Inflammatory macrophage (primary cell): ENCODE data around the gene CHAC1.
A peak's percentile ranks its signal among the peaks of the same experiment; 100 is the strongest.

Experiments used
- DNase-seq, 2 donors: peaks; one replicate each; pipeline ENCODE4 v3.0.0-alpha.2; 2020 to 2022

Gene CHAC1

GRCh38 chr15:40925495-40925862 is 27.8 kb upstream of the CHAC1 start:
- no peak for DNase-seq

DNA sequence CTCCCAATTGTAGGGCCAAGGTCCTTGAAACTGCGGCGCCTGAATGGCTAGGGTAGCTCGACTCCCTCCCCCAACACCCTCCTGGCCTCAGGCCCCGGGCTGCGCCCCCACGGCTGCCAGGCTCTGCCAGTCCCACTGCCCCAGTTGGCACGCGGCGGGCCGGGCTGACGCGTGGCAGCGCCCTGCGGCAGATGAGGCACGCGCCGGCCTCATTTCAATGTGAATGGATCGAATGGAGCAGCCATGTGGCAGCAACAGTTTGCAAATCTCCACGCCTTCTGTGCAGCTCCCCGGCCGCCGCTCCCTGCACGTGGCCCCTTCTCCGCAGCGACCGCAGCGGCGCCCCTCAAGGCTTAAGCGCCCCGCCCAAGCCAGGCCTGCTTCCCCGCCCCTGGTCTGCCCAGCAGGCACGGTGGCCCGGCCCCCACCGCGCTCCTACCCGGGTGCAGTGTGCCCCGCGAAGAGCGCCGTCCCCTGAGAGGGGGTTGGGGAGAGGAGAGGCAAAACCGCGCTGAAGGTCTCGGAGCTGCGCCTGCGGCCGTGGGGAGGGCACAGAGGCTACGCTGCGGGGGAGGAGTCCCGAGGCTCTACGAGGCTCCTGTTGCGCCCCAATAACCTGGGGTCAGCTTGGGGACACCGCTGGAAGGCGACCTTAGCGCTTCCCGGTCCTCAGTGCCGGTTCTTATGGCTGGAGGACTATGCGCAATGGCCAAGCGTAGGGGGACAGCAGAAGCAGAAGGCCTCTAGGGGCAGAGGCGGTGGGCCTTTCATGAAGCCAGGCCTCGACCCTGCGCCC is 27.2 kb upstream of the CHAC1 start:
- DNase-seq, result peak in 1 of 2 donors; percentile 36

DNA sequence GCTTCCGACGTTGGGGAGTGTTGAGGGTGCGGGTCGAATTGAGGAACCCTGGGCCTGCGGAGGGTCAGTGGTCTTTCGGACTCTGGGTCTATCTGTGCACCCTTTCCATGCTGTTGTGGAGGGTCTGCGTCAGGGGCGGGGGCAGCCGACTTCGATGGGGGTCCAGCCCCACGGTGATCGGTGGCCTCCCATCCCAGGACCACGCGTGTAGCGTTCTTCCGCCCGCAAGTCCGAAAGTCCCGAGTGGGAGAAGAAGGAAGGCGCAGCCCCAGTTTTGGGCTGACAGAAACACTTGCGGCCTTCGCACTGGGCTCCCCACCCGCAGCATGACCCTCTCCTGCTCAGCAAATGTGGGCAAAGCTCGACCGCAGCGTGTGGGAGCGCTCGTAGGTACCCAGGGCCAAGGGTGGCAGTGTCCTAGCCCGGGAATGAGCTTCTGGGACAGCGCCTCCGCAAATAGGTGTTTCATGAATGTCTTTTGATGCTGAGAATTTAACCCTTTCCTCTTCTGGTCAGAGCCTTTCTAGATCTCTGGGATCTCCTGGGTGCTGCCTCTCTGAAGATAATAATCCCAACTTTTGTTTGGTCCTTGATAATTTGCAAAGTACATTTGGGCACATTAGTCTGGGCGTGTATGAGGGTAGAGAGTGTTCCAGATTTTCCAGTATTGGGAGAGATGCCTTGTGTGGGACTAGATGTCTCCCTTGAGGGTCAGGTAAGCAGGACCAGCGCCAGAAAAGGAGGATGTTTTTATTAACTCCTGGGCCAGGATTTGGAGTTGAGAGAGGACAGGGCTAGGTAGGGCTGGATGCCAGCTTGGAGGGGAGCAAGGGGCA is 26.4 kb upstream of the CHAC1 start:
- DNase-seq, result no peak

DNA sequence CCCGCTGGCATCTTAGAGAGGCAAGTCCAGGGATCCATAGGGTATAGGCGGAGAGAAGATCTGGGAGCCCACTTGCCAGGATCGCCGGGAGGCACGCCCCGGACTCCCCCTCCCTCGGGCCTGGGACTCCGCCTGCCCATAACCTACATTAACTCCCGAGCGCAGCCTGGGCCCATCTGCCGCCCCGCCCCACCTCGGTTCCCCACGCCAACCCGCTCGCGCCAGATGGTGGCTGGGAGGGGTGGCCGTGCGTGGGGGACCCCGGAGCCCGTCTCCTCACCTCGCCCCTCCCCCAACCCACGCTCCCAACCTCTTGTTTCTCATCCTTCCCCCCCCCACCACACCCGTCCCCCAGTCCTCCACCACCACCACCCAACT is 25.8 kb upstream of the CHAC1 start:
- no peak for DNase-seq

DNA sequence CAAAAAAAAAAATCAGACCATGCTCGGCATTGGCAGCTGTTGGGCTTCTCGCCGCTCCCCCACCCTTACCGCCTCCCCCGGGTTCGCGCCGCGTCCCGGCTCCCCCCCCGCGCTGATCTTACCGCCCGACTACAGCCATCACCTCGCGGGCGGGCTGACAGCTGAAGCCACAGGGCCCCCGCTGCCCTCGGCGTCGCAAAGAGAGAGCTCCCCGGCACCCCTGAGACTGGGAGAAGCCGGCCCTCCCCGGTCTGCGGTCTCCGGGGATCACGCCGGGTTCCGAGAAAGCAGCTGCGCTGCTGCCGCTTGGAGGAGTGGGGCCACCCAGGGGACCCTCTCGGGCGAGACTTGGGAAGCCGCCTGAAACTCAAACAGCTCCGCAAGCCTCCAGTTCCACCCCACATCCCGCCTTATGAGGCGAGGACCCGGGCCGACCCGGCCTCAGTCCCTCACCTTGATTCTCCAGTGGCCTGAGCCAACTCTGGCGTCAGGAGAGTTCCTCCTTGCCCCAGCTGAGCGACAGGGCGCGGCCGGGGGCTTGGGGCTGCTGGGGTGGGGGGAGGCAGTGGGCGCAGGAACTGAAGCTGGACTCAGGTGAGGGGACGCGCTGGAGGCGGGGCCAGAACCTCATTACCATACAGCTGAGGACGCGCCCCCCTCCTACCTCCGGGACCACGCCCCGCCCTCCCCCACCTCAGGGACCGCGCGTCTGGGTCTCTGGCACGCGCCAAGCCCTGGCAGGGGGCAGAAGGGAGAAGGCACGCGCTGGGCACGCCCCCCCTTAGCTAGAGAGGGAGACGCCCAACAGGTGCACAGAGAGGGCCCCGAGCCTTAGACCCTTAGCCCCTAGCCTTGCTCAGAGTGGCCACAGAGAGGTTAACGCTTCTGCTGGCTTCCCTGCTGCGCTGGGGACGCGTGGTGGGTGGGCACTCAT is 25.1 kb upstream of the CHAC1 start:
- no peak for DNase-seq

DNA sequence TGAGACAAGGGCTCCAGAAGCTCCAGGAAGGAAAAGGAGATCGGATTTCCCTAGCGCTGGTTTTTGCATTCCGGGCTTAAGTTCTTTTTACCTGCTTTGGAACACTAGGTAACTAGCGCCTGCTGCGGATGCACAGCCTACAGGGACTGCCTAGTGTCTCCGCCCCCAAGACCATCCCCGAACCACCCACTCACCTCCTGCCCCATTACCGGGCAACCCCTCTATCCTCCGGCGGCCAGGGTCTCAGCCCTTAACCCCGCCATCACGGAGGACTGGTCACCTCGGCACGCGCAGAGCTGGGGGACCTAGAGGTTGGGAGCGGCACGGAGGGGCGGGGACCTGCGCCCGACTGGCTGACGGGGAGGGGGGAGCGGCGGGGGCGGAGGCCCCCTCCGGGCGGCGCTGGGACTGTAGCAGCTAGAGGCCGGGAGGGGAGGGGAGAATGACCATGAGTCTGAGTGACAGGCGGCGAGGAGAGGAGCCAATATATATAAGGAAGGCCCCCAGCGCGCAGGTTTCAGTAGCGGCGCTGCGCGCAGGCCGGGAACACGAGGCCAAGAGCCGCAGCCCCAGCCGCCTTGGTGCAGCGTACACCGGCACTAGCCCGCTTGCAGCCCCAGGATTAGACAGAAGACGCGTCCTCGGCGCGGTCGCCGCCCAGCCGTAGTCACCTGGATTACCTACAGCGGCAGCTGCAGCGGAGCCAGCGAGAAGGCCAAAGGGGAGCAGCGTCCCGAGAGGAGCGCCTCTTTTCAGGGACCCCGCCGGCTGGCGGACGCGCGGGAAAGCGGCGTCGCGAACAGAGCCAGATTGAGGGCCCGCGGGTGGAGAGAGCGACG is 24.2 kb upstream of the CHAC1 start, which contains the start of gene DLL4:
Gene DLL4 (plus strand): TSS at position 520 of the 839 bp plus-strand sequence. CDS start 329 bp downstream, outside the sequence.
- DNase-seq, result no peak

DNA sequence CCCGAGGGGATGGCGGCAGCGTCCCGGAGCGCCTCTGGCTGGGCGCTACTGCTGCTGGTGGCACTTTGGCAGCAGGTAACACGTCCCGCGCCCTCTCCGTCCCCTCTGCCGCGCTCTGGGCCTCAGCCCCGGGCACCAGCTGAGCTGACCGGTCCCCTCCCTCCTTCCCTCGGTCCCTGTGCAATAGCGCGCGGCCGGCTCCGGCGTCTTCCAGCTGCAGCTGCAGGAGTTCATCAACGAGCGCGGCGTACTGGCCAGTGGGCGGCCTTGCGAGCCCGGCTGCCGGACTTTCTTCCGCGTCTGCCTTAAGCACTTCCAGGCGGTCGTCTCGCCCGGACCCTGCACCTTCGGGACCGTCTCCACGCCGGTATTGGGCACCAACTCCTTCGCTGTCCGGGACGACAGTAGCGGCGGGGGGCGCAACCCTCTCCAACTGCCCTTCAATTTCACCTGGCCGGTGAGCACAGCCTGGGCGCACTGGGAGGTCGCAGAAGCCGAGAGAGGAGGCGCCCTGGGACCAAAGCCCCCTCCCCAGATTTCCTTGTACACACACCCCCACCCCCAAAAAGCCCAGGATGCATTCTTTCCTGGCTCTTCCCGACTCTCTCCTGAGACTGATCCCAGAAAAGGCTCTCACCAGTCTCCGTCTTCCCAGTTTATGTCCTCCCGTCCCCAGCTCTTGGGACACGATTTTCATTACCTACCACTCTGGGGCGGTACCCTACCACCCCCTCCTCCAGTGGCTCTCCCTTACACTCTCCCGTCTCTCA is 23.4 kb upstream of the CHAC1 start:
- DNase-seq, result peak; percentile 47 to 68

DNA sequence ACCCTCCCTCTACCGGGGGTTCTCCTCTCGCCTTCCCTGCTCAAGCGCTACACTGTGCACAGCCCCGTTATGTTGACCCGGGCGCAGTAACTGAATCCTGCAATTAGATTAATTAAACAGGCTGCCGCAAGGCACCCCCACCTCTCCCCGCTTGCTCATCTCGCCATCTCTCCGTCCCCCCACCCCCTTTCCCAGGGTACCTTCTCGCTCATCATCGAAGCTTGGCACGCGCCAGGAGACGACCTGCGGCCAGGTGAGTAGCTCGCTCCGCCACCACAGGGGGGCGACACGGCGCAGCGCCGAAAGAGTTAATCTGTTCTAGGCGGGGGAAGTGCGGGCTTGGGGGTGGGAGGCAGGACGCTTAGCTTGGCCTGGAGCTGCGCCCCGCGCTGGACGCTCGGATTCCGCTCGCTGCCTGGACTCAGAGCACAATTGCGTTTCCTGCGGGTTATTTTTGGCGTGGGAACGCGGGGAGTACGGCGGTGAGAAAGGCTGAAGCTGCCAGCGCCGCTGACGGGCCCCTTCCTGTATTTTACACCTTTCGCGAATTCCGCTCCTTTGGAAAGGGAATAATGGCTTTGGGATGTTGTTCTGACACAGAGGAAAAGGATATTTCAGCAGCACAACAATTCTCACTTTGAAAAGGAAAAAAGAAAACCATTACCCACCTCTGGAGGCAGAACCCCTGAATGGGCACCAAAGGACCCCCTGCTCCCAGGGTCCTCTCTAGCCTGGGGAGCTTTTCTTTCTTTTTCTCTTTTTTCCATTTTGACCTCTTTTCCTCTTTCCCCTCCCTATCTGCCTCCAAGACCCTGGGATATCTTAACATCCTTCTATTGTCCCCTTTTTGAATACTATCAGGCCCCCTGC is 22.6 kb upstream of the CHAC1 start:
- no peak for DNase-seq

DNA sequence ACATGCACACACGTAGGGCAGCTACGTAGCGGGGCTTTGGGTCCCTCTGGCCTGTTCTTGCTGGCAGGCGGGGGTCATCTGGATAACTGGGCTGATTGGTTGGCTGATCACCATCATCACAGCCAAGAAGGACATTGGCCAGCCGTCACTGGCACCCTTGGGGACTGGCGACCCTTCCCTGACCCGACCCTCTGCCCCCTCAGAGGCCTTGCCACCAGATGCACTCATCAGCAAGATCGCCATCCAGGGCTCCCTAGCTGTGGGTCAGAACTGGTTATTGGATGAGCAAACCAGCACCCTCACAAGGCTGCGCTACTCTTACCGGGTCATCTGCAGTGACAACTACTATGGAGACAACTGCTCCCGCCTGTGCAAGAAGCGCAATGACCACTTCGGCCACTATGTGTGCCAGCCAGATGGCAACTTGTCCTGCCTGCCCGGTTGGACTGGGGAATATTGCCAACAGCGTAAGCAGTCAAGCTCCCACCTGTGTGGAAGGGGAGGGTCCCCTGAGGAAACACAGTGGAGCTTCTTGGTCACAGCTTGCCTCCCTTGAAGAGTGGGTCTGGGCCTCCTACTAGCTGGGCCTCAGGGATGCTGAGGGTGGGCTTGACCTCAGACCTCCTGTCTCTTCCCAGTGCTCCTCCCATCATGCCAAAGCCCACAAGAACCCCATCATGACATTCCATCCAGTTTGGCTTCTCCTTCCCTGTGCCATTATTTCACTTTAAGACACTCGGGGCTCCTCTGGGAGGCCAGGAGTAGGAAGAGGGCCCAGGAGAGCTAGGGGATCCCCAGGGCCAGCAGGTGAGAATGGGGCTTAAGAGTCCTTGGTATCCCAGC is 21.8 kb upstream of the CHAC1 start:
- no peak for DNase-seq

DNA sequence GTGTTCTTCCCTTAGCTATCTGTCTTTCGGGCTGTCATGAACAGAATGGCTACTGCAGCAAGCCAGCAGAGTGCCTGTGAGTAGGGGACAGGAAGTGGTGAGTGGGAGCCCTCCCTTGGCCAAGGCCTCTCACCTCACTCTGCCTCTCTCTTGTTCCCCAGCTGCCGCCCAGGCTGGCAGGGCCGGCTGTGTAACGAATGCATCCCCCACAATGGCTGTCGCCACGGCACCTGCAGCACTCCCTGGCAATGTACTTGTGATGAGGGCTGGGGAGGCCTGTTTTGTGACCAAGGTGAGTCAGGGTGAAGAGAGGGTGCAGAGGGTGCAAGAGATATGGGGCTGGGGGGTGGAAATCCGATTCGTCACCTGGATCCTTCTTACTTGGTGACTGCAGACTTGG is 21.1 kb upstream of the CHAC1 start:
- DNase-seq, result no peak

DNA sequence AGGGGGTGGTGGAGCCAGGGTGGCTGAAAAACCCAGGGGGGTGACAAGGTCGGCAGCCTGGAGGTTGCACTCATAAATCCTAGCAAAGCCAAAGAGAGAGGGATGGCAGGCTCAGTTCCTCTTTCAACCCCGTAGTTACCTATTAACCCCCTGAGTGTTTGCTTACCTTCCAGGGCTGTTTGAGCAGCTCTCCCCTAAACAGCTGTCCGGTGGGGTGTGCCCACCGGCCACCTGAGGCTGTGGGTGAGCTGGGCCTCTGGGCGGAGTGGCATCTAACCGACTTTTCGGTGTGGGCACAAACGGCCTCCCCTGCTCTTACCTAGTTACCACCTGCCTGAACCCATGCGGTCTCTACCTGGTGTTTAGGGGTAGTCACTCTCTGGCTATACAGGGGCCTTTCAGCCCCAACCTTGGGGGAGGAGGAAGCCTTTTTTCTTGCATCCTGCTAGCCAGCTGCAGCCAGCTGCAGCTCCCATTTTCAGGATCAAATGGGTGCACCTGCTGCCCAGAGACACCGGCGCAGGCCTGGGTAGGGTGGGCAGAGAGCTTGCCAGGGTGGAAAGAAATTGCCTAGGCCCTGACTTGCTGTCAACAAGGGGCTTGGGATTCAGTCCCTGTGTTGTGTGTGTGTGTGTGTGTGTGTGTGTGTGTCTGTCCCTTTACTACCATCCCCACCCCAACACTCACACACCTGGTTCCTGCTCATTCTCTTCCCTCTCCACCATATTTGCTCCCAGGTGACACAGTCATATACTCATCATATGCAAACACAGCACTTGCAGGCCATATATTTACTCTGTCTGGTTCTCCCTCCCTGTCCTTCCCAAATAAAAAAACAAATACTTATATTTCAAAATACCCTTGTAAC is 20.4 kb upstream of the CHAC1 start:
- DNase-seq, result no peak

- peak; percentile 27 to 29 for DNase-seq
These were observed 19.8 kb upstream of the CHAC1 start for GRCh38 chr15:40933517-40933902.

GRCh38 chr15:40934457-40934856 is 18.8 kb upstream of the CHAC1 start:
- no peak for DNase-seq

DNA sequence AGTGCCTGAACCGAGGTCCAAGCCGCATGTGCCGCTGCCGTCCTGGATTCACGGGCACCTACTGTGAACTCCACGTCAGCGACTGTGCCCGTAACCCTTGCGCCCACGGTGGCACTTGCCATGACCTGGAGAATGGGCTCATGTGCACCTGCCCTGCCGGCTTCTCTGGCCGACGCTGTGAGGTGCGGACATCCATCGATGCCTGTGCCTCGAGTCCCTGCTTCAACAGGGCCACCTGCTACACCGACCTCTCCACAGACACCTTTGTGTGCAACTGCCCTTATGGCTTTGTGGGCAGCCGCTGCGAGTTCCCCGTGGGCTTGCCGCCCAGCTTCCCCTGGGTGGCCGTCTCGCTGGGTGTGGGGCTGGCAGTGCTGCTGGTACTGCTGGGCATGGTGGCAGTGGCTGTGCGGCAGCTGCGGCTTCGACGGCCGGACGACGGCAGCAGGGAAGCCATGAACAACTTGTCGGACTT is 17.0 kb upstream of the CHAC1 start:
- no peak for DNase-seq

- DNase-seq, result no peak
These were observed 16.3 kb upstream of the CHAC1 start for GRCh38 chr15:40936709-40937666.

GRCh38 chr15:40937762-40938535 is 15.3 kb upstream of the CHAC1 start:
- no peak for DNase-seq
